Measurements from ENCODE around the gene RNF144B.
"Not testable (repeated sequence)": the region's sequence is repeated elsewhere in the genome, so short reads cannot be mapped to it uniquely, and the experiment has no call there.

RNF144B gene

GRCh38 chr6:18387061-18387721 is at the start of gene RNF144B:
RNF144B (plus strand) TSS chr6:18387350; CDS start chr6:18399535, 12,185 bp downstream.
- DNase-seq: peak; percentile 61

DNA sequence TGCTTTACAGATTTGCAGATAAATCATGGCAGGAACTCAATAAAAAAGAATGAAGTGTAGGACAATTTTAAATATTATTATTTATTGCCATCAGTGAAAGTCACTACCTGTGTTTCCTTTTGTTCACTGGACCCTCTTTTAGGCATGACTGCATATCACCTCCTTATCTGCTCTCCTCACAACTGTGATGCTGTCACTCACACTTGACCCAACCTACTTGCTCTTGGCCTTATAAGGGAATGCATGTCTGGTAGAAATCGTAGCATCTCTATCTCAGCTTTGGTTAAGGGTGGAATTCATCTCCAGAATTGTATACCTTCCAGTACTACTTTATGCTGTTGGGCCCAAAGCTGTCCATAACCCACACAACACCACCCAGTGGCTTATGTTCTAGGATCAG is 47.6 kb upstream of the RNF144B start:
- DNase-seq: no peak

- DNase-seq: no peak
Measured at GRCh38 chr6:18340781-18341551, 46.2 kb upstream of the RNF144B start.

- DNase-seq: no peak
Measured at GRCh38 chr6:18342223-18342622, 44.9 kb upstream of the RNF144B start.

GRCh38 chr6:18343741-18344140 is 43.4 kb upstream of the RNF144B start:
- DNase-seq: no peak

DNA sequence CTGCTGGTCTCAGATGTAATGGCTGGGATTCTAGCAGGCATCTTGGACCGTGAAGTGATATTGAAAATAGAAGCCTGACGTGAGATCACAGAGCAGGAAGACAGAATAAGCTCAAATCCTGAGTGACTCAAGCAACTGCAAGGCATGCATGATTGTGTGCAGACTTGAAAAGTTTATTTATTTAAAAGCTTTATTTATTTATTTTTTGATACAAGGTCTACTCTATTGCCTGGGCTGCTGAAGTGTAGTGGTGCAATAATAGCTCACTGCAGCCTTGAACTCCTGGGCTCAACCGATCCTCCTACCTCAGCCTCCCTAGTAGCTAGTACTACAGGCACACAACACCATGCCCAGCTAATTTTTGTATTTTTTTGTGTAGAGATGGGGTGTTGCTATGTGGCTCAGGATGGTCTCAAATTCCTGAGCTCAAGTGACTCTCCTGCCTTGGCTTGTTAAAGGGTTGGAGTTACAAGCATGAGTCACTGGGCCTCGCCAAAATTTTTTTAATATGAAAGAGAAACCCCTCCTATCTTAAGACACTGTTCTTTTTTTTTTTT is 40.1 kb upstream of the RNF144B start:
- DNase-seq: no peak

DNA sequence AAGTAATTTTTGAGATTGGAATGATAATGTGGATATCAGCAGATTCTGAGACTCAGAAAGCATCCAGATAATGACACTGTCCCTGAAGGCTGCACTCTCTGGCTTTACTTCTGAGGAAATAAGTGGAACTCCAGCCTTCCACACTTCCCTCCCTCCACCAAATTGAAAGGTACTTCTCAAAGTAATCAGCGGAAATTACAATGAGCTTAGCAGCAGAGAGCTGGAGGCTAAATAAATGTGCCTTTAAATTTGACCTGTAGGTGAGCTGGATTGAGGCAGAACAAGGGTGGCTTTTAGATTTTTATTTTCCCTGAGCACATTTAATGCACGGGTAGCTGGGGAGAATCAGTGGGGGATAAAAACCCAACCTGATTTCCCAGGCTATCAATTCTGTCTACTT is 39.3 kb upstream of the RNF144B start:
- DNase-seq: no peak

DNA sequence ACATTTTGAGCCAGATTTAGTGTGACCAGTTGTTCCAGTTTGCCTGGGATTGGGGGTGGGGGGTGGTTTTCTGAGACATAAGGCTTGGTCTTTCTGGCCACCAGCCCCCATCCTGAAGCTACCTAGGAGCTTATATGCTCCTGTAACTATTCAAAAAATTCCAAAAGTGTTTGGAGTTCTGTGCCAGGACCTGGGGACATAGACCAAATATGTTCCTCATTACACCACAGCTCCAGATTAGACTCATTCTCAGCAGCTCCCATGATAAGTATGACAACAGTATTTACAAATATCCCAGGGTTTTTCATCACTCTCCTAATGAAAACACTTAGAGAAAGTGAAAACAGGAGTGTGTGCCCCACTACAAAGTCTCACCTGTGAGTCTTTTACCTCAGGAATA is 37.8 kb upstream of the RNF144B start:
- DNase-seq: no peak

DNA sequence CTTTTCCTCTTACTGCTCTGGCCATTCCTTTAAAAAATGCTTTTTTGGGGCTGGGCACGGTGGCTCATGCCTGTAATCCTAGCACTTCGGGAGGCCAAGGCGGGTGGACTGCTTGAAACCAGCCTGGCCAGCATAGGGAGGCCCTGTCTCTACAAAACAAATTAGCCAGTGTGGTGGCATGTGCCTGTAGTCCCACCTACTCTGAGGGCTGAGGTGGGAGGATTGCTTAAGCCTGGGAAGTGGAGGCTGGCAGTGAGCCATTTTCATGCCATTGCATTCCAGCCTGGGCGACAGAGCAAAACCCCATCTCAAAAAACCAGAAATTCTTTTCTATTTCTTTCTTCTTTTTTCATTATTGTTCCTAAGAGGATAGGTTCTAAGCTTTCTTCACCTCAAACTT is 36.9 kb upstream of the RNF144B start:
- no peak for DNase-seq

DNA sequence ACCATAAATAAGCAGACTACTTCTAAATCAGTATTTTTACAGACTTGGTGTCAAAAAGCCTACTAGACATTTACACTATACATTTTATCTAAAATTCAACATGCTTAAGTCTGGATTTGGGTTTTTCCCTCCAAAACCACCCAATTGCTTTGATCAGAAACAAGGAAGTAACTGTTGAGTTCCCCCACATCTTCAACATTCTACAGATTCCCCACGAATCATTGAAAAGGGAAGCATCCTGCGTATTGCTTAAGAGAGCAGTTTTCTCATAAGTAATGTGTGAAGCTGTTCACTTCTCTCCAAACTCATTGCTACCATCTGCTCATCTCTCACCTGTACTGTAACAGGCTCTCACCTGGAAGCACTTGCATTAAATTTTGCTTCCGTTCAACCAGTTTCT is 36.4 kb upstream of the RNF144B start:
- DNase-seq: no peak

GRCh38 chr6:18352001-18352400 is 35.1 kb upstream of the RNF144B start:
- no peak for DNase-seq

GRCh38 chr6:18352842-18353241 is 34.3 kb upstream of the RNF144B start:
- DNase-seq: no peak

- no peak for DNase-seq
Measured at GRCh38 chr6:18353251-18353650, 33.9 kb upstream of the RNF144B start.

DNA sequence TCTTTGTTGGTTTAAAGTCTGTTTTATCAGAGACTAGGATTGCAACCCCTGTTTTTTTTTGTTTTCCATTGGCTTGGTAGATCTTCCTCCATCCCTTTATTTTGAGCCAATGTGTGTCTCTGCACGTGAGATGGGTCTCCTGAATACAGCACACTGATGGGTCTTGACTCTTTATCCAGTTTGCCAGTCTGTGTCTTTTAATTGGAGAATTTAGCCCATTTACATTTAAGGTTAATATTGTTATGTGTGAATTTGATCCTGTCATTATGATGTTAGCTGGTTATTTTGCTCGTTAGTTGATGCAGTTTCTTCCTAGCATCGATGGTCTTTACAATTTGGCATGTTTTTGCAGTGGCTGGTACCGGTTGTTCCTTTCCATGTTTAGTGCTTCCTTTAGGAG is 29.6 kb upstream of the RNF144B start:
- DNase-seq: not testable (repeated sequence)

DNA sequence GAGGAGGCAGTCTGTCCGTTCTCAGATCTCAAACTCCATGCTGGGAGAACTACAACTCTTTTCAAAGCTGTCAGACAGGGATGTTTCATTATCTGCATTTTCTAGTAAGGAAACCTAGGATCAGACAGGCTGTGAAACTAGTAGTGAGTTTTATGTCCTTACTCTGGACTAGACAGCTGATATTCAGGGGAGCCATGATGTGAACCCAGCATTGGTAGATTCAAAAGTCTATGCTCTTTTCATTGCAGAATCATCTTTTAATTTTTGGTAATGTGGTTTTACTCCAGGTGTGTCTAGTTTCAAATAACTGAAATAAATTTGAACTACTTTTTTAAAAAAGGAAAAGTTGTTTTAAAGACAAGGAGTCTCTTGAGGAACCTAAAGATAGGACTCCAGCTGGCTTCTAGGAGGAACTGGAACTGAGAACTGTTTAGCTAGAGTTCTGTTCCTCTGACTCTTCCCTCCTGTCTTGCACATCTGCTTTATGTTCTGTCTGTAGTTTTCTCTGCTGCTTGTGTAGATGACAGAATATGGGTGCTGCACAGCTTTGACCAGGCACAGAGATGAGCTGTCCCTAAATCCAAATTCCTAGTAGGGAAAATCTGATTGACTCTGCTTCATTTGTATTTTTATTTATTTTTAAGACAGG is 27.8 kb upstream of the RNF144B start:
- DNase-seq: no peak

DNA sequence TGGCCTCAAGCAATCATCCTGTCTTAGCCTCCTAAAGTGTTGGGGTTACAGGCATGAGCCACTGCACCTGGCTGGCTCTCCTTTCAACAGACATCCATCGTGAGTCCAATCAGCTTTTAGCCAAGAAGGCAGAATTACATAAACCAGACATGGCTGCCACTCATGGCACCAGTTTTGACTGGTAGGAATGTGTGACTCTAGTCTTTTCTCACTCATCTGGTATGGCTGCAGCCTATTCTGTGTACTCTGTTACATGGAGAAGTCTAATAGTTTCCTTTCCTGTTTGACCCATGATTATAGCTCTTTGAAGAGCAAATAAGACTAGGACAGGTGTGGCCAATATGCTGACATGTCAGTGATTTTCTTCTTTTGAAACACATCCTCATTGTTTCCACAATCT is 27.0 kb upstream of the RNF144B start:
- DNase-seq: no peak

DNA sequence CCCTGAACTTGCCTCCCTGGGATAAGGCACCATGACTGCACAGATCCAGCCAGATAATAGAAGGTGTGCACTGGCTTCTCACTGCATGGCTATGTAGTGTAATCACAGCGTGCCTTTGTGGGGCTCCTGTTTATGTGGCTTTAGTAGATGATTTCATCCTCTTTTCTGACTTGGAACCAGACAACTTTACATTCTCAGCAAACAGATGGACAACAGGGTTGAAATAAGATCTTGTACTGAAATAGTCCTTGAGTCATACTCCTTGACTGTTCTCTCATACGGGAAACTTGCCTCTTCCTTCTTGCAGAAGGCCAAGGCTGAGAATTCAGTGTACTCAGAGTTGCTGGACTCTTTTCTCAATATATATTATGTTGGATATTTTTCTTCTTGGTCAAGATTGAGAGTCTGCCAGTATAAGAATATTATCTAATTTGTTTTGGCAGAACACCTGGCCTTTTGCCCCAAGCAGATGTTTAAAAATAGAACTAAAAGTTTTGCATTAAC is 25.0 kb upstream of the RNF144B start:
- no peak for DNase-seq

- no peak for DNase-seq
Measured at GRCh38 chr6:18363746-18364145, 23.4 kb upstream of the RNF144B start.

- DNase-seq: not testable (repeated sequence)
Measured at GRCh38 chr6:18364561-18364960, 22.6 kb upstream of the RNF144B start.

- DNase-seq: no peak
Measured at GRCh38 chr6:18367371-18367770, 19.8 kb upstream of the RNF144B start.

DNA sequence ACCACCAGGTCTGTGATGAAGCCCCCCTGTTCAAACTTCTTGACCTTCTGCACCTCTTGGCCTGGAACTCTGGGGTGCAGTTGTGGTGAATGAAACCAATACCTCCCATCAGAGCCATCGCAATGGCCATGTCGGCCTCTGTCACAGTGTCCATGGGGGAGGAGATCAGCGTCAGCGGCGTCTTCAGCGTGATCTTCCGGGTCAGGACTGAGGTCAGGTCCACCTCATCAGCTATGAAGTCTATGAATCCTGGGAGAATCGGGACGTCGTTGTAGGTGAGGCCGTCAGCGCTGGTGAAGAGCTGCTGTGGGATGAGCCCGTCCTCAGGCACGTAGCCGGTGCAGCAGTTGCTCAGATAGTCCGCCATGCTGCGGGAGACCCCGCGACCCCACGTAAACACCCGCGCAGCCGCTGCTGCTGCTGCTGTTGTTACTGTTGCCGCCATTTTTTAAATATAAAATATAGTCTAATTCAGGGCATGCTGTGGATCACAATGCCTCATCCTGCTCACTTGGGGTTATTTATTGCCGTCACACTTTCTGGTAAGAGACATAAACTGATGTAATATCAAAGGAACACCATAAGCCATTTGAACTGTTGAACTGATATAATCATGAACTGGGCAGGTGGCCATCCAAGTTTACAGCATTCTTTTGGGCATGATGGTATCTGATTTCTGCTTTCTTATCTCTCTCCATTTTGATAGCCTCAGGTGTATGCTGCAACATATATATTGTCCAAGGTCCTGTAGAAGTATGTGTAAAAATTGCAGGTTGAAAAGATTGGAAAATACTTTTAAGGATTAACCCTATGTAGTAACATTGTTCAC is 18.7 kb upstream of the RNF144B start:
- no peak for DNase-seq

- no peak for DNase-seq
Measured at GRCh38 chr6:18371010-18371409, 16.1 kb upstream of the RNF144B start.

DNA sequence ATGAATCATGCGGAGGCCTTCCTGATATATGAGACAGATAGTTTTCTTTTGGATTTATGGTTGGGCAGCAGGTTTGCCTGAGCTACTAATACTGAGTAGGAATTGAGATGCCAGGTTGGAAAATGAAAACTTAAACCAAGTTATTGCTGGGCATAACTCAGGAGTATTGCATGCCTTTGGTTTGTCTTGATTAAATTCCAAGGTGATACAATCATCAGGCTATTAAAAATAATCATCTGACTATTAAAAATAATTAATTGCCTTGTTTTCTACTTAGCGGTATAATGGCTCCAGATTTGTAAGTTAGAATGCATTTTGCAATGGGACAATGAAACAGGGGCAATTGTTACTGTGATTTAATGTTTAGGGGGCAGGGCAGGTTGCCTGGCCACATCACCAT is 15.5 kb upstream of the RNF144B start:
- no peak for DNase-seq

Data from activated naive CD4-positive, alpha-beta T cell treated with Interleukin-2 at 50 U/mL for 16 hours (primary cell).